GM12865 (cell line): ENCODE measurements around the gene NFATC1.
"Not testable (repeated sequence)": the region's sequence is repeated elsewhere in the genome, so short reads cannot be mapped to it uniquely, and the experiment has no call there.

ENCODE experiments used
- DNase-seq: peaks from one replicate; pipeline ENCODE4 v3.0.0; 2010; ENCODE audit warnings: low read depth
- H3K4me3 ChIP-seq: 2 replicates; pipeline ENCODE4 v1.5.1; 2011; ENCODE audit warnings: mild to moderate bottlenecking, low read depth, low read length, control low read depth
- CTCF ChIP-seq: IDR thresholded peaks from 2 replicates; pipeline ENCODE4 v1.5.1; 2011; ENCODE audit warnings: low read length, control low read depth, low read depth, inconsistent platforms; ENCODE audit not compliant: insufficient read depth; ENCODE audit errors: missing control alignments

Gene NFATC1

GRCh38 chr18:79477711-79478483 is 82.2 kb downstream of the NFATC1 start:
- no peak for DNase-seq
- no peak overlapping the region for H3K4me3 ChIP-seq
- no peak for TF ChIP-seq CTCF

GRCh38 chr18:79478484-79479115 is 82.9 kb downstream of the NFATC1 start:
- H3K4me3 ChIP-seq: no peak overlapping the region
- no peak for TF ChIP-seq CTCF
- no peak for DNase-seq

GRCh38 chr18:79479116-79479760 is 83.5 kb downstream of the NFATC1 start:
- H3K4me3 ChIP-seq: no peak overlapping the region
- TF ChIP-seq CTCF: no peak
- no peak for DNase-seq

- TF ChIP-seq CTCF: no peak
- no peak for DNase-seq
- H3K4me3 ChIP-seq: no peak overlapping the region
Observed at GRCh38 chr18:79479761-79480161, 84.0 kb downstream of the NFATC1 start.

- no peak for DNase-seq
- no peak for TF ChIP-seq CTCF
Observed at GRCh38 chr18:79480171-79481045, 84.7 kb downstream of the NFATC1 start.

DNA sequence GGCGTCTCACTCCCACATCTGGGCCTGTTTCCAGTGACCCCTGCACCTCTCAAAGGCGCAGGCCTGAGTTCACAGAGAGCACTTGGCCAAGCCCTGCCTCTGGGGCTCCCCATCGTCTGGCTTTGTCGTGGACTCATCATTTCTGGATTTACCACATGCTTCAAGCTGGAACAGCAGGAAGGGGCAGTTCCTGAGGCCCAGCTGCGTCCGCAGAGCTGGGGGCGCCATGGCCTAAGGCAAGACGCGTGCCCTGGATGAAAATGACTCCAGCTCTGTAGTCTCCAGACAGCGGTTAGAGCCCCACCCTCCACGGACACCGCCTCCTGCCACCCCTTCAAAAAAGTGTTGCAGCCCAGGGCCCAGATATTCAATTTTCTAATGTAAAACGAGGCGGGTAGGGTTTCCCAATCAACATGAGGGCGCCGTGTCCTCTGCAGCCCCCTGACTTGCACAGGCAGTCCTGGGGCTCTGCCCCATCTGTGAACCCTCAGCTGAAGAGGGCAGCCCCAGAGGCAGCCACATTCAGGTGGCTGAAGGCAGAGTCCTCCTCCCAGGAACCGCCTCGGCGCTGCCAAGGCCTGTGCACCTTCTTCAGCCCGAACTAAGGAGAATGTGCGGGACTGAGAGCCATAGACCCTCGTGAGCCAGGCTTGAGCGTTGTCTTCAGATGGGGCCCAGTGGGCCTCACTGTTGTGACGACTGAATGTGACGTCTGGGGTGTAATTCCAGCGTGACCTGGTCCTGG is 85.5 kb downstream of the NFATC1 start:
- no peak for TF ChIP-seq CTCF
- no peak overlapping the region for H3K4me3 ChIP-seq
- DNase-seq: no peak

More at GRCh38 chr18:79480171-79481045, 84.7 kb downstream of the NFATC1 start:
- no peak overlapping the region for H3K4me3 ChIP-seq

DNA sequence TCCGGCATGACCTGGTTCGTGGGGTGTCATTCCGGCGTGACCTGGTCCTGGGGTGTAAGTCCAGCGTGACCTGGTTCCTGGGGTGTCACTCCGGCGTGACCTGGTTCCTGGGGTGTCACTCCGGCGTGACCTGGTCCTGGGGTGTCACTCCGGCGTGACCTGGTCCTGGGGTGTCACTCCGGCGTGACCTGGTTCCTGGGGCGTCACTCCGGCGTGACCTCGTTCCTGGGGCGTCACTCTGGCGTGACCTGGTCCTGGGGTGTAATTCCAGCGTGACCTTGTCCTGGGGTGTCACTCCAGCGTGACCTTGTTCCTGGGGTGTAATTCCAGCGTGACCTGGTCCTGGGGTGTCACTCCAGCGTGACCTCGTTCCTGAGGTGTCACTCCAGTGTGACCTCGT is 87.7 kb downstream of the NFATC1 start:
- H3K4me3 ChIP-seq, DNase-seq: not testable (repeated sequence)
